ENCODE results near the gene PCDH20.
"Not testable (repeated sequence)": the region's sequence is repeated elsewhere in the genome, so short reads cannot be mapped to it uniquely, and the experiment has no call there.

Gene PCDH20

DNA sequence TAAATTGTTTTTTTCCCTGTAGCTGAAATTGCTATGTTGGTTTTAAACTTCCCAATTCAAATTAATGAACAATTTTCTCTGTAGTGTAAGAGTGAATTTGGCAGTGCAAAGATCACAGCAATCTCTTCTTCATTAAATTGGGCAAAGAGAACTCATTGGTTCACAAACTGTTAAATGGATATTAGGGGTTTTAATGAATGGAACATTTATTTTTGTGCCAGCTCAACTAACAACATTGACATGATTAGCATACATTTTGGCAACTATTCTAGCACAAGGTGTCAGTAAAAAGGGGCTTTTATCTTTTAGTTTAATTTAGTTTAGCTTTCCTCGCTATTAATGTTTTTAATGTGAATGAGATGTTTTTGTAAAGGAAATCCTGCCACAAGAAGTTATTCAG lies 7.1 kb downstream of the PCDH20 start:
- TF ChIP-seq, protein P1, sequence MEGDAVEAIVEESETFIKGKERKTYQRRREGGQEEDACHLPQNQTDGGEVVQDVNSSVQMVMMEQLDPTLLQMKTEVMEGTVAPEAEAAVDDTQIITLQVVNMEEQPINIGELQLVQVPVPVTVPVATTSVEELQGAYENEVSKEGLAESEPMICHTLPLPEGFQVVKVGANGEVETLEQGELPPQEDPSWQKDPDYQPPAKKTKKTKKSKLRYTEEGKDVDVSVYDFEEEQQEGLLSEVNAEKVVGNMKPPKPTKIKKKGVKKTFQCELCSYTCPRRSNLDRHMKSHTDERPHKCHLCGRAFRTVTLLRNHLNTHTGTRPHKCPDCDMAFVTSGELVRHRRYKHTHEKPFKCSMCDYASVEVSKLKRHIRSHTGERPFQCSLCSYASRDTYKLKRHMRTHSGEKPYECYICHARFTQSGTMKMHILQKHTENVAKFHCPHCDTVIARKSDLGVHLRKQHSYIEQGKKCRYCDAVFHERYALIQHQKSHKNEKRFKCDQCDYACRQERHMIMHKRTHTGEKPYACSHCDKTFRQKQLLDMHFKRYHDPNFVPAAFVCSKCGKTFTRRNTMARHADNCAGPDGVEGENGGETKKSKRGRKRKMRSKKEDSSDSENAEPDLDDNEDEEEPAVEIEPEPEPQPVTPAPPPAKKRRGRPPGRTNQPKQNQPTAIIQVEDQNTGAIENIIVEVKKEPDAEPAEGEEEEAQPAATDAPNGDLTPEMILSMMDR (IDR thresholded peaks at IDR 0.05; ENCODE audit: control insufficient read depth, insufficient read depth, low read depth, low read length, missing control alignments): no peak
- no peak overlapping the region for H3K4me3 ChIP-seq (ENCODE audit: control insufficient read depth, low read depth, low read length)
- no peak for DNase-seq (ENCODE audit: low read depth)

DNA sequence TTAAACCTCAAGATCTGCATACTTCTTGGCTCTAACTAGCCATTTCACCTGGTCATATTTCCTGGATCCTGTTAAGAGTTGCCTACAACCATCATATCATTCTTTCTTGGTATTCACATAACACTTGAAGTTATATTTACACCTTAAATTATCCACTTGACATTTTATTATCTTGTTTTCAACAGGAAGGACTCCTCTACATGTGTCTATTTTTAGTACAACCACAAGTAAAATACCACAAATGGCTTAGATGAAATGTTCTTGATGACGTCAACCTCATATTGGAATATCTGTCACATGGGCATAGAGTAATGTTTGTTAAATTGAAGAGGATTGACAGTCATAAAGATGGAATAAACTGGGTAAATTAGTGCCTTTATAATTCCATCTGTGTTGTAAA lies 9.4 kb downstream of the PCDH20 start:
- TF ChIP-seq, protein P1 (IDR thresholded peaks at IDR 0.05; ENCODE audit: control insufficient read depth, insufficient read depth, low read depth, low read length, missing control alignments): no peak
- no peak for DNase-seq (ENCODE audit: low read depth)
- H3K4me3 ChIP-seq (ENCODE audit: control insufficient read depth, low read depth, low read length): no peak overlapping the region

DNA sequence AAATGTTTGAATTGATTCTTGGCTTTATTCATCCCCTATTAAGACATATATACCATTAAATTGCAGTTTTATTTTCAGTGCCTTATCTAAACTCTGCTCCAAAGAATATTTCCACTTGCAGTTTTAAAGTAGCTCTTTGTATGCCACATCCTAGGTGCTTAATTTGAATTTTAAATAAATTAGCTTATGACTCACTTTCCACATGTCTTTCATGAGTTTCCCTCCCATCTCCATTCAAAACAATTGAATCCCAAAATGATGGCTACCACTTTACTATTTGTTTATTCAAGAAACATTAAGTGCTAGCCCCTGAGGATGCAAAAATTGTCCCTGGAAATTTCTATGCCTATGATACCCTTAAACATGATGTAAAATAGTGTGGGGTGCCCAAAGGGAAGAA lies 19.5 kb downstream of the PCDH20 start:
- H3K4me3 ChIP-seq (ENCODE audit: control insufficient read depth, low read depth, low read length): no peak overlapping the region
- TF ChIP-seq, protein P1 (IDR thresholded peaks at IDR 0.05; ENCODE audit: control insufficient read depth, insufficient read depth, low read depth, low read length, missing control alignments): no peak
- DNase-seq (ENCODE audit: low read depth): no peak

DNA sequence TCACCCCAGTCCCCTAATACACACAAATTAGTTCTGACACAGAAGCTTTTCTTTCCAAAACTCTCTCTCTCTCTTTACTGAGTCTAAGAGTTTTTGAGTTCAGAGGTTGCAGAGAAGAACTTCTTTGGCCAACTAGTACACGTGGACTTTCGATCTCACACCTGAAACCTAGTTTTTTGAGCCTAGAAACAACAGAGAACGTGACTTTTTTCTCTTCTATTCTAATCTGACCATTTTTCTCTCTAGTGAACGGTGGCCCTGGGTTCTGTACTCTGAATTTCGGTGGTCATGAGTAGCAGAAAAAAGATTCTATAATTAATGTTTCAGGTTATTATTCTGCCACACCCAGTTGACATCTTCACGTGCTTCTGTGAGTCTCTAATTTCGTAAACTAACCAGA lies 24.2 kb downstream of the PCDH20 start:
- DNase-seq (ENCODE audit: low read depth): no peak
- TF ChIP-seq, protein P1 (IDR thresholded peaks at IDR 0.05; ENCODE audit: control insufficient read depth, insufficient read depth, low read depth, low read length, missing control alignments): no peak
- H3K4me3 ChIP-seq (ENCODE audit: control insufficient read depth, low read depth, low read length): no peak overlapping the region

DNA sequence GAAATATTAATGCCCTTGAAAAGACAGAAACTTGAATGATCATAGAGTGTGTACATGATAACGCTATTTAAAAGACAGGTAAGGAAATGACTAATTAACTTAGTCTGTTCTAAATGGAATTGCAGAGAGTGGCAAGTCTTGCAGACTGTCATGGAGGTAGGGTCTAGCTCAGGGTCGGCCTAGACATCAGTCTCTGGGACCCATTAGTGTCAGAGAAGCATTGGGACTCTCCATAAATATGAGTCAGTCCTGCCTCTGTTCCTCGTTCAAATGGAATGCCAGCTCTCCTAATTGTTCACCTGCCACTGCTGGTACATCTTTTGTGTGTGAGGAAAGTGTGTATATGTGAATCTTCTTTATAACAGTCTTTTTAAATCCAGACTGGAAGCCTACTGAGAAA lies 28.0 kb downstream of the PCDH20 start:
- DNase-seq (ENCODE audit: low read depth): no peak
- TF ChIP-seq, protein P1 (IDR thresholded peaks at IDR 0.05; ENCODE audit: control insufficient read depth, insufficient read depth, low read depth, low read length, missing control alignments): no peak

DNA sequence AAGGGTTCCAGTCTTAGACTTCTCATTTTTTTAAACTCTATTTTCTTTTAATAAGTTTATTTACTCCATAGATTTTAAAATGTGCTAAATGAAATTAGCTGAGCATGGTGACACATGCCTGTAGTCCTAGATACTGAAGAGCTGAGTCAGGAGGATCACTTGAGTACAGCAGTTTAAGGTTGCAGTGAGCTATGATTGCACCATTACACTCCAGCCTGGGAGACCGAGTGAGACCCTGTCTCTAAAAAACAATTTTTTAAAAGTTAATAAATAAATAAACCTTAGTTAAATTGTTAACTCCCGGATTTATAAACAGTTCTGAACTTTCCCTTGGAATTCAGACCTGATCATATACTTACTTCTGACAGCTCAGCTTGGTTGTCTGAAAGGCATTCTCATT lies 32.5 kb downstream of the PCDH20 start:
- no peak for DNase-seq (ENCODE audit: low read depth)
- no peak overlapping the region for H3K4me3 ChIP-seq (ENCODE audit: control insufficient read depth, low read depth, low read length)
- TF ChIP-seq, protein P1 (IDR thresholded peaks at IDR 0.05; ENCODE audit: control insufficient read depth, insufficient read depth, low read depth, low read length, missing control alignments): no peak

More for the DNA sequence above, 28.0 kb downstream of the PCDH20 start:
- no peak overlapping the region for H3K4me3 ChIP-seq (ENCODE audit: control insufficient read depth, low read depth, low read length)

DNA sequence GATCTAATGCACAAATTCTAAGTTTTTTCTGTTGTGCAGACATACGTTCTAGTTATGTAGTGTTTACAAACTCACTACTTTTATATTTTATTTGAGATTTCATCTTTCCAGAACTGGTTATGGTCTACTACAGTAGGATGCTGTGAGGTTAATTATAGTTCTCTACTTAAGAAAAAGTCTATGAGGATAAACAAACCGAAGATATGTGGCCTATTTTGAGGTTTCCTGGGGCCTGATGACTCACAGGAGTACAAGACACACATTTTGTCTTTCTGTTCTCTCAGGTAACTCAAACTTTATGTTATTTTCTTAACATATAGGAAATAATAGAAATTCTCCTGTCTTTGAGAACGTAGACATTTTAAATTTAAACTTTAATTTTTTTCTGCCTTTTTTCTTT lies 45.1 kb downstream of the PCDH20 start:
- TF ChIP-seq, protein P1 (IDR thresholded peaks at IDR 0.05; ENCODE audit: control insufficient read depth, insufficient read depth, low read depth, low read length, missing control alignments): no peak
- no peak for DNase-seq (ENCODE audit: low read depth)
- no peak overlapping the region for H3K4me3 ChIP-seq (ENCODE audit: control insufficient read depth, low read depth, low read length)

DNA sequence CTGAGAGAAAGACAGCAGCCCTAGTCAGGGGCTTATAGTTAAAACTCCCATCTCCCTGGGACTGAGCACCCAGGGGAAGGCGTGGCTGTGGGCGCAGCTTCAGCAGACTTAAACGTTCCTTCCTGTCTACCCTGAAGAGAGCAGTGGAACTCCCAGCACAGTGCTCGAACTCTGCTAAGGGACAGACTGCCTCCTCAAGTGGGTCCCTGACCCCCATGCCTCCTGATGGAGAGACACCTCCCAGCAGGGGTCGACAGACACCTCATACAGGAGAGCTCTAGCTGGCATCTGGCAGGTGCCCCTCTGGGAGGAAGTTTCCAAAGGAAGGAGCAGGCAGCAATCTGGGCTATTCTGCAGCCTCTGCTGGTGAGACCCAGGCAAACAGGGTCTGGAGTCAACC lies 51.0 kb downstream of the PCDH20 start:
- not testable (repeated sequence) for DNase-seq (ENCODE audit: low read depth); H3K4me3 ChIP-seq (ENCODE audit: control insufficient read depth, low read depth, low read length)
